ENCODE results near the gene CLDN11.

Gene CLDN11

GRCh38 chr3:170442947-170443346, 24.3 kb downstream of the CLDN11 start:
- Histone ChIP-seq H3K36me3 (ENCODE audit: control insufficient read depth, insufficient read depth, low read length) (no peaks in the 10 kb centered on the region), H3K27ac (ENCODE audit: low read depth, low read length, severe bottlenecking) (no peak overlapping the region), H3K9me3 (ENCODE audit: control insufficient read depth, low read length) (no peaks in the 10 kb centered on the region), H3K4me1 (ENCODE audit: control insufficient read depth, insufficient read depth, low read length, poor library complexity, severe bottlenecking) (no peaks in the 10 kb centered on the region), H3K4me3 (ENCODE audit: extremely low read depth, insufficient read depth, low read length, poor library complexity, severe bottlenecking) (no peak overlapping the region)

- Histone ChIP-seq H3K4me3 (ENCODE audit: extremely low read depth, insufficient read depth, low read length, poor library complexity, severe bottlenecking) (no peak overlapping the region), H3K27ac (ENCODE audit: low read depth, low read length, severe bottlenecking) (no peak overlapping the region), H3K9me3 (ENCODE audit: control insufficient read depth, low read length) (no peaks in the 10 kb centered on the region), H3K36me3 (ENCODE audit: control insufficient read depth, insufficient read depth, low read length) (no peaks in the 10 kb centered on the region), H3K4me1 (ENCODE audit: control insufficient read depth, insufficient read depth, low read length, poor library complexity, severe bottlenecking) (no peaks in the 10 kb centered on the region)
Measured at GRCh38 chr3:170443457-170443856, 24.8 kb downstream of the CLDN11 start.

- H3K9me3 ChIP-seq (ENCODE audit: control insufficient read depth, low read length), result no peaks in the 10 kb centered on the region
- 100% methylated on average over 3 of the region's 3 CpGs for WGBS, 2 experiments (ENCODE audit: insufficient coverage in 2 of 2)
- H3K4me3 ChIP-seq (ENCODE audit: extremely low read depth, insufficient read depth, low read length, poor library complexity, severe bottlenecking), result no peak overlapping the region
- no peaks in the 10 kb centered on the region for H3K4me1 ChIP-seq (ENCODE audit: control insufficient read depth, insufficient read depth, low read length, poor library complexity, severe bottlenecking)
- no peaks in the 10 kb centered on the region for H3K36me3 ChIP-seq (ENCODE audit: control insufficient read depth, insufficient read depth, low read length)
- H3K27ac ChIP-seq (ENCODE audit: low read depth, low read length, severe bottlenecking), result no peak overlapping the region
Measured at GRCh38 chr3:170448584-170448983, 29.9 kb downstream of the CLDN11 start.

- H3K9me3 ChIP-seq (ENCODE audit: control insufficient read depth, low read length), result no peaks in the 10 kb centered on the region
- H3K4me3 ChIP-seq (ENCODE audit: extremely low read depth, insufficient read depth, low read length, poor library complexity, severe bottlenecking), result no peak overlapping the region
- no peak overlapping the region for H3K27ac ChIP-seq (ENCODE audit: low read depth, low read length, severe bottlenecking)
- no peaks in the 10 kb centered on the region for H3K4me1 ChIP-seq (ENCODE audit: control insufficient read depth, insufficient read depth, low read length, poor library complexity, severe bottlenecking)
- no peaks in the 10 kb centered on the region for H3K36me3 ChIP-seq (ENCODE audit: control insufficient read depth, insufficient read depth, low read length)
- WGBS, 2 experiments (ENCODE audit: insufficient coverage in 2 of 2), result no CpG with 5 or more reads among the region's 2 CpGs
Measured at GRCh38 chr3:170450039-170450438, 31.4 kb downstream of the CLDN11 start.

GRCh38 chr3:170454509-170454908, 35.8 kb downstream of the CLDN11 start:
- no peaks in the 10 kb centered on the region for H3K4me1 ChIP-seq (ENCODE audit: control insufficient read depth, insufficient read depth, low read length, poor library complexity, severe bottlenecking)
- H3K36me3 ChIP-seq (ENCODE audit: control insufficient read depth, insufficient read depth, low read length), result no peaks in the 10 kb centered on the region
- no CpG with 5 or more reads among the region's 6 CpGs for WGBS, 2 experiments (ENCODE audit: insufficient coverage in 2 of 2)
- H3K4me3 ChIP-seq (ENCODE audit: extremely low read depth, insufficient read depth, low read length, poor library complexity, severe bottlenecking), result no peak overlapping the region
- H3K9me3 ChIP-seq (ENCODE audit: control insufficient read depth, low read length), result no peaks in the 10 kb centered on the region
- H3K27ac ChIP-seq (ENCODE audit: low read depth, low read length, severe bottlenecking), result no peak overlapping the region

- WGBS, 2 experiments (ENCODE audit: insufficient coverage in 2 of 2), result 85 to 94% methylated on average over 4 of the region's 4 CpGs
- no peaks in the 10 kb centered on the region for H3K9me3 ChIP-seq (ENCODE audit: control insufficient read depth, low read length)
- no peak overlapping the region for H3K4me3 ChIP-seq (ENCODE audit: extremely low read depth, insufficient read depth, low read length, poor library complexity, severe bottlenecking)
- no peaks in the 10 kb centered on the region for H3K4me1 ChIP-seq (ENCODE audit: control insufficient read depth, insufficient read depth, low read length, poor library complexity, severe bottlenecking)
- H3K27ac ChIP-seq (ENCODE audit: low read depth, low read length, severe bottlenecking), result no peak overlapping the region
- no peaks in the 10 kb centered on the region for H3K36me3 ChIP-seq (ENCODE audit: control insufficient read depth, insufficient read depth, low read length)
Measured at GRCh38 chr3:170458285-170458684, 39.6 kb downstream of the CLDN11 start.

GRCh38 chr3:170463011-170463410, 44.3 kb downstream of the CLDN11 start:
- no peak overlapping the region for H3K27ac ChIP-seq (ENCODE audit: low read depth, low read length, severe bottlenecking)
- H3K4me1 ChIP-seq (ENCODE audit: control insufficient read depth, insufficient read depth, low read length, poor library complexity, severe bottlenecking), result no peaks in the 10 kb centered on the region
- H3K9me3 ChIP-seq (ENCODE audit: control insufficient read depth, low read length), result no peaks in the 10 kb centered on the region
- H3K36me3 ChIP-seq (ENCODE audit: control insufficient read depth, insufficient read depth, low read length), result no peaks in the 10 kb centered on the region
- H3K4me3 ChIP-seq (ENCODE audit: extremely low read depth, insufficient read depth, low read length, poor library complexity, severe bottlenecking), result no peak overlapping the region
- WGBS, 2 experiments (ENCODE audit: insufficient coverage in 2 of 2), result 58 to 71% methylated on average over 3 of the region's 4 CpGs

GRCh38 chr3:170465955-170466354, 47.3 kb downstream of the CLDN11 start:
- 100% methylated on average over 1 of the region's 3 CpGs for WGBS, 2 experiments (ENCODE audit: insufficient coverage in 2 of 2)
- no peaks in the 10 kb centered on the region for H3K9me3 ChIP-seq (ENCODE audit: control insufficient read depth, low read length)
- no peaks in the 10 kb centered on the region for H3K4me1 ChIP-seq (ENCODE audit: control insufficient read depth, insufficient read depth, low read length, poor library complexity, severe bottlenecking)
- H3K36me3 ChIP-seq (ENCODE audit: control insufficient read depth, insufficient read depth, low read length), result no peaks in the 10 kb centered on the region
- H3K4me3 ChIP-seq (ENCODE audit: extremely low read depth, insufficient read depth, low read length, poor library complexity, severe bottlenecking), result no peak overlapping the region
- H3K27ac ChIP-seq (ENCODE audit: low read depth, low read length, severe bottlenecking), result no peak overlapping the region

- no peak overlapping the region for H3K27ac ChIP-seq (ENCODE audit: low read depth, low read length, severe bottlenecking)
- no peaks in the 10 kb centered on the region for H3K4me1 ChIP-seq (ENCODE audit: control insufficient read depth, insufficient read depth, low read length, poor library complexity, severe bottlenecking)
- whole genome bisulfite sequencing, 2 experiments (ENCODE audit: insufficient coverage in 2 of 2), result 71 to 75% methylated on average over 11 of the region's 14 CpGs
- H3K36me3 ChIP-seq (ENCODE audit: control insufficient read depth, insufficient read depth, low read length), result no peaks in the 10 kb centered on the region
- no peak overlapping the region for H3K4me3 ChIP-seq (ENCODE audit: extremely low read depth, insufficient read depth, low read length, poor library complexity, severe bottlenecking)
- H3K9me3 ChIP-seq (ENCODE audit: control insufficient read depth, low read length), result no peaks in the 10 kb centered on the region
Measured at GRCh38 chr3:170467007-170467406, 48.3 kb downstream of the CLDN11 start.

- Histone ChIP-seq H3K9me3 (ENCODE audit: control insufficient read depth, low read length) (no peaks in the 10 kb centered on the region), H3K4me1 (ENCODE audit: control insufficient read depth, insufficient read depth, low read length, poor library complexity, severe bottlenecking) (no peaks in the 10 kb centered on the region), H3K27ac (ENCODE audit: low read depth, low read length, severe bottlenecking) (no peak overlapping the region), H3K4me3 (ENCODE audit: extremely low read depth, insufficient read depth, low read length, poor library complexity, severe bottlenecking) (no peak overlapping the region), H3K36me3 (ENCODE audit: control insufficient read depth, insufficient read depth, low read length) (no peaks in the 10 kb centered on the region)
- 80 to 87% methylated on average over 5 of the region's 7 CpGs for WGBS, 2 experiments (ENCODE audit: insufficient coverage in 2 of 2)
Measured at GRCh38 chr3:170467571-170468147, 49.0 kb downstream of the CLDN11 start.

GRCh38 chr3:170469151-170470062, 50.7 kb downstream of the CLDN11 start:
- no peak overlapping the region for H3K4me3 ChIP-seq (ENCODE audit: extremely low read depth, insufficient read depth, low read length, poor library complexity, severe bottlenecking)

More at GRCh38 chr3:170469151-170470062, 50.7 kb downstream of the CLDN11 start:
- 86 to 88% methylated on average over 2 to 3 of the region's 5 CpGs for WGBS, 2 experiments (ENCODE audit: insufficient coverage in 2 of 2)
- no peak overlapping the region for H3K27ac ChIP-seq (ENCODE audit: low read depth, low read length, severe bottlenecking)
- H3K4me1 ChIP-seq (ENCODE audit: control insufficient read depth, insufficient read depth, low read length, poor library complexity, severe bottlenecking), result no peaks in the 10 kb centered on the region
- H3K36me3 ChIP-seq (ENCODE audit: control insufficient read depth, insufficient read depth, low read length), result no peaks in the 10 kb centered on the region
- no peaks in the 10 kb centered on the region for H3K9me3 ChIP-seq (ENCODE audit: control insufficient read depth, low read length)

Measured in mesodermal cell (in vitro differentiated cells).